B cell (primary cell): Measurements from ENCODE around the gene TUBB4B.

ENCODE experiments used
- EZH2 ChIP-seq: IDR thresholded peaks from 2 replicates; pipeline ENCODE4 v1.6.1; 2012; ENCODE audit warnings: borderline replicate concordance, low read depth, mild to moderate bottlenecking, moderate library complexity, low read length; ENCODE audit not compliant: insufficient read depth, poor library complexity, severe bottlenecking
- TF ChIP-seq, protein P1 (sequence below): fragments of 200-600 bp; IDR thresholded peaks from one replicate; pipeline ENCODE4 v1.8.0; 2022; ENCODE audit warnings: antibody characterized with exemption, mild to moderate bottlenecking

GRCh38 chr9:137253717-137254623, 12.9 kb downstream of the TUBB4B start:
- TF ChIP-seq, protein P1, sequence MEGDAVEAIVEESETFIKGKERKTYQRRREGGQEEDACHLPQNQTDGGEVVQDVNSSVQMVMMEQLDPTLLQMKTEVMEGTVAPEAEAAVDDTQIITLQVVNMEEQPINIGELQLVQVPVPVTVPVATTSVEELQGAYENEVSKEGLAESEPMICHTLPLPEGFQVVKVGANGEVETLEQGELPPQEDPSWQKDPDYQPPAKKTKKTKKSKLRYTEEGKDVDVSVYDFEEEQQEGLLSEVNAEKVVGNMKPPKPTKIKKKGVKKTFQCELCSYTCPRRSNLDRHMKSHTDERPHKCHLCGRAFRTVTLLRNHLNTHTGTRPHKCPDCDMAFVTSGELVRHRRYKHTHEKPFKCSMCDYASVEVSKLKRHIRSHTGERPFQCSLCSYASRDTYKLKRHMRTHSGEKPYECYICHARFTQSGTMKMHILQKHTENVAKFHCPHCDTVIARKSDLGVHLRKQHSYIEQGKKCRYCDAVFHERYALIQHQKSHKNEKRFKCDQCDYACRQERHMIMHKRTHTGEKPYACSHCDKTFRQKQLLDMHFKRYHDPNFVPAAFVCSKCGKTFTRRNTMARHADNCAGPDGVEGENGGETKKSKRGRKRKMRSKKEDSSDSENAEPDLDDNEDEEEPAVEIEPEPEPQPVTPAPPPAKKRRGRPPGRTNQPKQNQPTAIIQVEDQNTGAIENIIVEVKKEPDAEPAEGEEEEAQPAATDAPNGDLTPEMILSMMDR, result no peak
- no peak for TF ChIP-seq EZH2
